MV-4-11 (cell line): ENCODE measurements around the gene C1QL4.
"Not testable (repeated sequence)": the region's sequence is repeated elsewhere in the genome, so short reads cannot be mapped to it uniquely, and the experiment has no call there.

Experiments used
- DNase-seq: peaks from one replicate; lab custom pipeline; 2025; lab: John Stamatoyannopoulos, UW

C1QL4 gene

GRCh38 chr12:49333778-49334177, 3.2 kb downstream of the C1QL4 start:
- DNase-seq: not testable (repeated sequence)

DNA sequence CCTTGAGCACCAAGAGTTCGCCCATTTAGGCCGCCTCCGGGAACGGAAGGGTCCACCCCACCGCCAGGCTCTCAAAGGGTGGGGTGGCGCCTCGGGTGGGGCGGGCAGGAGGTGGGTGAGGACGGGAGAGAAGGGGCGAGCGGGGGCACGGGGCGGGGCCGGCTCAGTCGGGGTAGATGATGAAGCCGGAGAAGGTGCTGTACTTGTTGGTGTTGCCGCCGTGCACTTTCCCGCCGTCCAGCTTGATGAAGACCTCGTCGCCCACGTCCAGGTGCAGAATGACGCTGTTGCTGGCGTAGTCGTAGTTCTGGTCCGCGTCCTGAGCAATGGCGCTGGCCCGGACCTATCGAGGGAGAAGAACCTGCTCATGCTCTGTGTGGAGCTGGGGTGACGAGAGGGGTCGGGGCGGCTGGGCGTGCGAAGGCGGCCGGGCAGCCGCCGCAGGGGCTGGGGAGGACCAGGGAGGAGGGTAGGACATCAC, 4.1 kb downstream of the C1QL4 start:
- DNase-seq: no peak

GRCh38 chr12:49332441-49332861, 4.5 kb downstream of the C1QL4 start:
- DNase-seq: no peak

- peak; percentile 22 for DNase-seq
Measured at GRCh38 chr12:49331380-49332222, 5.4 kb downstream of the C1QL4 start.

GRCh38 chr12:49330631-49331379, 6.2 kb downstream of the C1QL4 start:
- no peak for DNase-seq

DNA sequence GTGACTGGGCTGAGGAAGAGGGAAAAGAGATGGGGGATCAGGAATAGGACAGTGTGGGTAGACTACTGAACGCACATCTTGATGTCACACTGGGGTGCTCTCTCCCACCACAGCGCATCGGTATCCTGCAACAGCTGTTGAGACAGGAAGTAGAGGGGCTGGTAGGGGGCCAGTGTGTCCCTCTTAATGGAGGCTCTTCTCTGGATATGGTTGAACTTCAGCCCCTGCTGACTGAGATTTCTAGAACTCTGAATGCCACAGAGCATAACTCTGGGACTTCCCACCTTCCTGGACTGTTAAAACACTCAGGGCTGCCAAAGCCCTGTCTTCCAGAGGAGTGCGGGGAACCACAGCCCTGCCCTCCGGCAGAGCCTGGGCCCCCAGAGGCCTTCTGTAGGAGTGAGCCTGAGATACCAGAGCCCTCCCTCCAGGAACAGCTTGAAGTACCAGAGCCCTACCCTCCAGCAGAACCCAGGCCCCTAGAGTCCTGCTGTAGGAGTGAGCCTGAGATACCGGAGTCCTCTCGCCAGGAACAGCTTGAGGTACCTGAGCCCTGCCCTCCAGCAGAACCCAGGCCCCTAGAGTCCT, 6.9 kb downstream of the C1QL4 start:
- DNase-seq: no peak

GRCh38 chr12:49328816-49329215, 8.2 kb downstream of the C1QL4 start:
- DNase-seq: no peak

- no peak for DNase-seq
Measured at GRCh38 chr12:49327887-49328286, 9.1 kb downstream of the C1QL4 start.

- no peak for DNase-seq
Measured at GRCh38 chr12:49327368-49327767, 9.6 kb downstream of the C1QL4 start.

- no peak for DNase-seq
Measured at GRCh38 chr12:49325606-49326005, 11.4 kb downstream of the C1QL4 start.

DNA sequence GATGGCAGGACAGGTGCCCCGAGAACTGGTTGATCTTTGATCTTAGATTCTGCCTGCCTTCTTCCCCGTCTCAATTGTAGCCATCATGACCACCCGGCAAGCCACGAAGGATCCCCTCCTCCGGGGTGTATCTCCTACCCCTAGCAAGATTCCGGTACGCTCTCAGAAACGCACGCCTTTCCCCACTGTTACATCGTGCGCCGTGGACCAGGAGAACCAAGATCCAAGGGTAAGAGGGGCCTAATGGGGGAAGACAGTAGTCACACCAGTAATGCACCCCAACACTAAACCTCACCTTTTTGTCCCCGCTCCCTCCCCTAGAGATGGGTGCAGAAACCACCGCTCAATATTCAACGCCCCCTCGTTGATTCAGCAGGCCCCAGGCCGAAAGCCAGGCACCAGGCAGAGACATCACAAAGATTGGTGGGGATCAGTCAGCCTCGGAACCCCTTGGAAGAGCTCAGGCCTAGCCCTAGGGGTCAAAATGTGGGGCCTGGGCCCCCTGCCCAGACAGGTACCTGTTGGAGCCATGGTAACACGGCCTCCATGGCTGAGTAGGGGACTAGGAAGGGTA, 13.4 kb downstream of the C1QL4 start:
- DNase-seq: no peak

DNA sequence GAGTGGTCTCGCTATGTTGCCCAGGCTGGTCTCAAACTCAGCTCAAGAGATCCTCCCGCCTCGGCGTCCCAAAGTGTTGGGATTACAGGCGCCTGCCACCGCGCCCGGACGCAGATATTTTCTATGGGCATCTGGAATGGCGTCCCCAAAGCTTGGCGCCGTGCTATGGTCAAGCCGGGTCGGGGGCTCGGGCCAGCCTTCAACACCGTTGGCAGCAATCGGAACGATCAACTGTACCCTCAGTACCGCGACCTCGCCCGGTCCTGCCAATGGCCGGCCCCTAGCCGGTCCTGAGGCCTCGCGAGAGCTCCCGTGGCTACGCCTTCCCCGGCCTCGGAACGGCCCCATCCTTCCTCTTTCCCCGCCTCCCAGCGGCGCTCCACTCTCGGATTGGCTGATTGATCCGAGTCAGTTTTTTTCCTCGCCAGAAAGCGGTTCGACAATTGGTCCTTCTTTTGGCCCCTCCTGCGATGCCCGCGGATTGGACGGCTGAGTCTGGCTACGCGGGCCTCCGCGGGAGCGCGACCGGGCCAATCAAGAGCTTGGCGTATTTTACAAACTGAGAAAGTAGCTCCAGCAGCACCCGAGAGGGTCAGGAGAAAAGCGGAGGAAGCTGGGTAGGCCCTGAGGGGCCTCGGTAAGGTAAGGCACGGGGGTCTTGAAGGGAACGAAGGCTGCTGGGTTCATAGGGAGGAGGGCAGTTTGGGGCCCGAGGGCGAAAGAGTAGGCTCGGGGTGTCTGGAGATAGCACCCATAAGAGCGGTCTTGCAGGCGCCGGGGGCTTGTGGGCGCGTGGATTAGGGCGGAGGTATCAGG, 14.1 kb downstream of the C1QL4 start, which contains the start of gene TROAP:
TROAP (plus strand) TSS at position 548 of the 816 bp plus-strand sequence. CDS start 354 bp downstream, outside the sequence.
- peak; percentile 98 for DNase-seq

DNA sequence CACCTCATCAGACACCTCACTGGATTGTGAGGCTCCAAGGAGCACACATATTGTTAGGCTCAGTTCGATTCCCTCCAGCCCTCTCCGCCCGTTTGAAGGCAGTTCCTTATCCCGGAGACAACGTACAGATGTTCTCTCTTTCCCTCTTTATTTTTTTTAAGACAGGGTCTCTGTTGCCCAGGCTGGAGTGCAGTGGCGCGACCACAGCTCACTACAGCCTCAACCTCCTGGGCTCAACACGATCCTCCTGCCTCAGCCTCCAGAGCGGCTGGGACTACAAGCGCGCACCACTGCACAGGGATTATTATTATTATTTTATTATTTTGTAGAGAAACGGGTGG, 14.7 kb downstream of the C1QL4 start:
- DNase-seq: no peak

DNA sequence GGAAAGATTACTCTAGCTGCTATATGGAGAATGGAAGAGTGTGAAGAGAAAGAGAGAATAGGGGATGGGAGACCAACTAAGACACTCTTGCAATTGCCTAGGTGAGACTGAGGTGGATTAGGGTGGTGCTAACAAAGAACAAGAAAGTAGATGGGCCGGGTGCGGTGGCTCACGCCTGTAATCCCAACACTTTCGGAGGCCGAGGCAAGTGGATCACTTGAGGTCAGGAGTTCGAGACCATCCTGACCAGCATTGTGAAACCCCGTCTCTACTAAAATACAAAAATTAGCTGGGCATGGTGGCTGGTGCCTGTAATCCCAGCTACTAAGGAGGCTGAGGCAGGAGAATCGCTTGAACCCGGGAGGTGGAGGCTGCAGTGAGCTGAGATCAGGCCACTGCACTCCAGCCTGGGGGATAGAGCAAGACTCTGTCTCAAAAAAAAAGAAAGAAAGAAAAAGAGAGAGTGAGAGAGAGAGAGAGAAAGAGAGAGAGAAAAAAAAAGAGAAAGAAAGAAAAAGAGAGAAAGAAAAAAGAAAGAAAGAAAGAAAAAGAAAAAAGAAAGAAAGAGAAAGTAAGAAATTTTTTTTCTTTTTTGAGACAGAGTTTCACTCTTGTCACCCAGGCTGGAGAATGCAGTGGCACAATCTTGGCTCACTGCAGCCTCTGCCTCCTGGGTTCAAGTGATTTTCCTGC, 16.4 kb downstream of the C1QL4 start:
- DNase-seq: not testable (repeated sequence)

DNA sequence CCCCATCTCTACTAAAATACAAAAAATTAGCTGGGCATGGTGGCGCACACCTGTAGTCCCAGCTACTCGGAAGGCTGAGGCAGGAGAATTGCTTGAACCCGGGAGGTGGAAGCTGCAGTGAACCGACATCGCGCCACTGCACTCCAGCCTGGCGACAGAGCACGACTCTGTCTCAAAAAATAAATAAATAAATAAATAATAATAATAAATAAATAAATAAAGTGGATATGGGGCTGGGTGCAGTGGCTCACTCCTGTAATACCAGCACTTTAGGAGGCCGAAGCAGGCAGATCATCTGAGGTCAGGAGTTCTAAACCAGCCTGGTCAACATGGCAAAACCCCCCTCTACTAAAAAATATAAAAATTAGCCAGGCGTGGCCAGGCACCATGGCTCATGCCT, 19.9 kb downstream of the C1QL4 start:
- DNase-seq: not testable (repeated sequence)

DNA sequence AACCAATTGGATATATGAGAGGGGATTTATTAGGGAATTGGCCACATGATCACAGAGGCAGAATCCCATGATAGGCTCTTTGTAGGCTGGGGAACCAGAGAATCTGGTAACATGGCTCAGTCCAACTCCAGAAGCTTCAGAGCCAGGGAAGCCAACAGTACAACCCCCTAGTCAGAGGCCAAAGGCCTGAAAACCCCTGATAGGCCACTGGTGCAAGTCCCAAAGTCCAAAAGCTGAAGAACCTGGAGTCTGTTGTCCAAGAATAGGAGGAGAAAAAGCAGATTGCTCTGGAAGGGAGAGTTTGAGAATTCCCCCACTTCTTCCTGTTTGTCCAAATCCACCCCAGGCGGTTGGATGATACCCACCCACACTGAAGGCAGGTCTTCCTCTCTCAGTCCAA, 22.2 kb downstream of the C1QL4 start:
- DNase-seq: no peak

DNA sequence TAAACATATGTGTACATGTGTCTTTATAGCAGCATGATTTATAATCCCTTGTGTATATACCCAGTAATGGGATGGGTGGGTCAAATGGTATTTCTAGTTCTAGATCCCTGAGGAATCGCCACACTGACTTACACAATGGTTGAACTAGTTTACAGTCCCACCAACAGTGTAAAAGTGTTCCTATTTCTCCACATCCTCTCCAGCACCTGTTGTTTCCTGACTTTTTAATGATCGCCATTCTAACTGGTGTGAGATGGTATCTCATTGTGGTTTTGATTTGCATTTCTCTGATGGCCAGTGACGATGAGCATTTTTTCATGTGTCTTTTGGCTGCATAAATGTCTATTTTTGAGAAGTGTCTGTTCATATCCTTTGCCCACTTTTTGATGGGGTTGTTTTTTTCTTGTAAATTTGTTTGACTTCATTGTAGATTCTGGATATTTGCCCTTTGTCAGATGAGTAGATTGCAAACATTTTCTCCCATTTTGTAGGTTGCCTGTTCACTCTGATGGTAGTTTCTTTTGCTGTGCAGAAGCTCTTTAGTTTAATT, 26.5 kb downstream of the C1QL4 start:
- not testable (repeated sequence) for DNase-seq

DNA sequence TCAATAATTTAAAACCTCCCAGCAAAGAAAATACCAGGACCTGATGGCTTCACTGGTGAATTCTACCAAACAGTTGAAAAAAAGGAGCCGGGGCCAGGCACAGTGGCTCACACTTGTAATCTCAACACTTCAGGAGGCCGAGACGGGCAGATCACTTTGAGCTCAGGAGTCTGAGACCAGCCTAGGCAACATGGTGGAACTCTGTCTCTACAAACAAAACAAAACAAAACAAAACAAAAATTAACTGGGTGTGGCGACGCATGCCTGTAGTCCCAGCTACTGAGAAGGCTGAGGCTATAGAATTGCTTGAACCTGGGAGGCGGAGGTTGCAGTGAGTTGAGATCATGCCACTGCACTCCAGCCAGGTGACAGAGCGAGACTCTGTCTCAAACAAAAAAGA, 27.6 kb downstream of the C1QL4 start:
- no peak for DNase-seq

DNA sequence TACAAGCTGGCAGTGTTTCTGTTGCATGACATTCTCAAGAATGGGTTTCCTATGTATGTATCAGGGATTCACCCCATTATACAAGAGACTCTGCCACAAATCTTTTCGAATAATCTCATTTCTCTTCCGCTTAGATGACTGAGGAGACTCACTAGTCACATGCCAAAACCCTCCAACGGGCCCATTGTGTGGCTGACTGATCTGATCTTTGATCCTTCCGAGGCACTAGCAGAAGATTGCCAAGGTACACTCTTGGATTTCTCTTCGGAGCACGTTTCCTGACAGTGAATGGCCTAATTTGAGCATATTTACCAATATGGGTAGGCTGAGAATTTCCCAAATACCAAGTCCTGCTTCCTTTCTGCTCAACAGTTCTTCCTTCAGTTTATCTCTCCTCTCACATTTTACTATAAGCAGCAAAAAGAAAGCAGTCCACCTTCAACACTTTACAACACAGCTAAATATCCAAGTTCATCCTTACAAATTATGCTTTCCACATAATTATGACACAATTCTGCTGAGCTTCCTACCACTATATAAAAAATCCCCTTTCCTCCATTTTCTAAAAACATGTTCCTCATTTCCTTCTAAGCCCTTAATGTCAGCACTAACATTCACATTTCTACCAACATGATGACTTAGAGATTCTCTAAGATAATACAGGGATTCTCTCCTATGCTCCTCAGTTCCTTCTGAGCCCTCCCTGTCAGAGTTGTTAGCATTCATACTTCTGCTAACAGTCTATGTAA, 31.1 kb downstream of the C1QL4 start:
- DNase-seq: no peak

DNA sequence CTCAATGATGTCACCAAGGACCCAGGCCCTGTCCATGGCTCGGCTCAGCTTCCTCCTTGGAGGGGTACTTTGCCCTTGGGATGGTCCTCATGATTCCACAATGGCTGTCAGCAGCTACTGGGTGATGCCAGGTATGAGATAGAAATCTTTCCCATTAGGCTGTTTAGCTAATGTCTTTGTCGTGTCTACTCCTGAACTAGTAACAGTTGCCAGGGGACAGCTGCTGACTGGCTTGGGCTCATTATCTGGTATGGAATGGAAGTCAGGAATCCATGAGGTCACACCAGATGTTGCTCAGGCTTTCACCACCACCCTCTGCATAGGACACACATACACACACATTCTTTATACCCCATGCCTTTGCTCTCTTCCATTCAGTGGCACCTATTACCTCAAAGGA, 32.8 kb downstream of the C1QL4 start:
- no peak for DNase-seq
